Osteoblast (primary cell): ENCODE measurements around the gene MAPRE2. TPM values are rescaled to one million over a fixed set of nuclear protein-coding genes. Genes with fewer than 3 reads are reported as not detected.

Experiments used
- DNase-seq: peaks from one replicate; pipeline ENCODE4 v3.0.0; 2011; ENCODE audit warnings: low spot score, mixed read lengths; ENCODE audit not compliant: insufficient read length; ENCODE audit errors: missing footprints
- H2AFZ ChIP-seq: 2 replicates; pipeline ENCODE4 v1.6.0; 2011; ENCODE audit warnings: mild to moderate bottlenecking, low read length
- H3K27ac ChIP-seq: 2 replicates; pipeline ENCODE4 v1.5.1; 2011; ENCODE audit warnings: mild to moderate bottlenecking, low read depth, low read length, moderate library complexity
- H3K27me3 ChIP-seq: 2 replicates; pipeline ENCODE4 v1.6.0; 2012; ENCODE audit warnings: mild to moderate bottlenecking, control low read depth, inconsistent platforms, low read length, moderate library complexity; ENCODE audit not compliant: insufficient read depth
- H3K36me3 ChIP-seq: 2 replicates; pipeline ENCODE4 v1.5.1; 2011; ENCODE audit warnings: mild to moderate bottlenecking, low read length, control low read depth, moderate library complexity; ENCODE audit not compliant: insufficient read depth
- H3K4me1 ChIP-seq: 2 replicates; pipeline ENCODE4 v1.5.1; 2011; ENCODE audit warnings: mild to moderate bottlenecking, low read length, control low read depth, moderate library complexity; ENCODE audit not compliant: insufficient read depth
- H3K4me2 ChIP-seq: 2 replicates; pipeline ENCODE4 v1.6.0; 2011; ENCODE audit warnings: mild to moderate bottlenecking, low read length; ENCODE audit not compliant: insufficient read depth
- H3K4me3 ChIP-seq: fragments of 200-600 bp; sonication (generic); 3 replicates; pipeline ENCODE4 v1.5.1; 2012; ENCODE audit warnings: mild to moderate bottlenecking, low read length, inconsistent platforms; ENCODE audit not compliant: insufficient read depth
- H3K79me2 ChIP-seq: 2 replicates; pipeline ENCODE4 v1.6.0; 2012; ENCODE audit warnings: mild to moderate bottlenecking, low read length, control low read depth, inconsistent platforms; ENCODE audit not compliant: insufficient read depth
- H3K9me3 ChIP-seq: 2 replicates; pipeline ENCODE4 v1.5.1; 2011; ENCODE audit warnings: low read depth, low read length, control low read depth
- H4K20me1 ChIP-seq: 2 replicates; pipeline ENCODE4 v1.6.0; 2012; ENCODE audit warnings: mild to moderate bottlenecking, low read length, control low read depth; ENCODE audit not compliant: insufficient read depth
- total RNA-seq: library from RNA; depleted of rRNA; stranded (reverse); fragments of >200 nt; gene quantifications from 2 replicates; pipeline ENCODE4 v1.2.3, GENCODE V29; 2012
- TF ChIP-seq, protein P1 (sequence below): IDR thresholded peaks from 2 replicates; pipeline ENCODE4 v1.5.1; 2011; ENCODE audit warnings: mild to moderate bottlenecking, low read depth, low read length, moderate library complexity; ENCODE audit errors: extremely low read depth

Gene MAPRE2
- total RNA-seq, 1 donor = 21.7 TPM

DNA sequence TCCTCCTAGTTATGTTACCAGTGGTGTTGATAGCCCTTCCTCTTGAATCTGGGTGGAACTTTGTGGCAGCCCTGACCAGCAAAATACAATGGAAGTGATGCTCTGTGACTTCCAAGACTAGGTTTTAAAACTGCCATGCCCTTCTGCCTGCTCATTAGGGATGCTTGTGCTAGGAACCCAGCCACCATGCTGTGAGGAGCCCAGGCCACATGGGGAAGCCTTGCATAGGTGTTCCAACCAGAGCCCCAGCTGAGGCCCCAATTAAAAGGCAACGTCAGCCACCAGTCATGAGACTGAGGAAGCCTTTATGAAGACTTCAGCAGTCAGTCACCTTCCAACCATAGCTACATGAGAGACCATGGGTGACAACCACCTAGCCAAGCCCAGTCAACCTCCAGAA is 14.0 kb upstream of the MAPRE2 start:
- peaks cover 34% of the 10 kb centered on the region for H3K4me1 ChIP-seq
- H2AFZ ChIP-seq = no peak overlapping the region
- no peaks in the 10 kb centered on the region for H3K36me3 ChIP-seq
- H3K9me3 ChIP-seq = no peaks in the 10 kb centered on the region
- no peak overlapping the region for H3K27ac ChIP-seq
- H3K4me3 ChIP-seq = no peak overlapping the region
- H3K79me2 ChIP-seq = no peaks in the 10 kb centered on the region
- TF ChIP-seq, protein P1, sequence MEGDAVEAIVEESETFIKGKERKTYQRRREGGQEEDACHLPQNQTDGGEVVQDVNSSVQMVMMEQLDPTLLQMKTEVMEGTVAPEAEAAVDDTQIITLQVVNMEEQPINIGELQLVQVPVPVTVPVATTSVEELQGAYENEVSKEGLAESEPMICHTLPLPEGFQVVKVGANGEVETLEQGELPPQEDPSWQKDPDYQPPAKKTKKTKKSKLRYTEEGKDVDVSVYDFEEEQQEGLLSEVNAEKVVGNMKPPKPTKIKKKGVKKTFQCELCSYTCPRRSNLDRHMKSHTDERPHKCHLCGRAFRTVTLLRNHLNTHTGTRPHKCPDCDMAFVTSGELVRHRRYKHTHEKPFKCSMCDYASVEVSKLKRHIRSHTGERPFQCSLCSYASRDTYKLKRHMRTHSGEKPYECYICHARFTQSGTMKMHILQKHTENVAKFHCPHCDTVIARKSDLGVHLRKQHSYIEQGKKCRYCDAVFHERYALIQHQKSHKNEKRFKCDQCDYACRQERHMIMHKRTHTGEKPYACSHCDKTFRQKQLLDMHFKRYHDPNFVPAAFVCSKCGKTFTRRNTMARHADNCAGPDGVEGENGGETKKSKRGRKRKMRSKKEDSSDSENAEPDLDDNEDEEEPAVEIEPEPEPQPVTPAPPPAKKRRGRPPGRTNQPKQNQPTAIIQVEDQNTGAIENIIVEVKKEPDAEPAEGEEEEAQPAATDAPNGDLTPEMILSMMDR = no peak
- H3K4me2 ChIP-seq = no peak overlapping the region
- no peaks in the 10 kb centered on the region for H3K27me3 ChIP-seq
- H4K20me1 ChIP-seq = no peaks in the 10 kb centered on the region
- no peak for DNase-seq

DNA sequence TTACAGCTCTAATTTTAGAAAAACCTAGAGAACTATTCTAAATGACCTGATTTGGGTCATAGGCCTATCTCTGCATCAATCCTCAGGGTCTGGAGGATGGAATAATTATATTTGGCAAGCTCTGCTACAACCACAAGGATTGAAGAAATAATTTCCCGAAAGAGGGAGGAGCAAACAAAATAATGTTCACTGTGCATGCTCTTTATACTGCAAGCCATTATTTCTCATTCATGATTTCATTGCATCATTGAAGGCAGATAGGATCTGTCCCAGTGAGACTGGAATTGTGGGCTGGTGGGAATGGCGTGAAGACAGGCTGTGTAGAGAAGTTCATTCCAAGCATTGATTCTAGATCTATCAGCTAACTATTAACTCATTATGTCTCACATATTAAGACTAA is 12.7 kb upstream of the MAPRE2 start:
- H3K79me2 ChIP-seq = no peaks in the 10 kb centered on the region
- no peaks in the 10 kb centered on the region for H4K20me1 ChIP-seq
- no peaks in the 10 kb centered on the region for H3K27me3 ChIP-seq
- H2AFZ ChIP-seq = peak overlapping the region; percentile 5
- H3K4me3 ChIP-seq = no peak overlapping the region
- H3K27ac ChIP-seq = peak overlapping the region; percentile 72
- no peak for DNase-seq
- no peaks in the 10 kb centered on the region for H3K36me3 ChIP-seq
- TF ChIP-seq, protein P1 = no peak
- peak overlapping the region; percentile 81 for H3K4me2 ChIP-seq
- no peaks in the 10 kb centered on the region for H3K9me3 ChIP-seq
- peaks cover 34% of the 10 kb centered on the region for H3K4me1 ChIP-seq

- H3K4me1 ChIP-seq = peaks cover 34% of the 10 kb centered on the region
- H3K79me2 ChIP-seq = no peaks in the 10 kb centered on the region
Measured at GRCh38 chr18:35029103-35029502, 12.1 kb upstream of the MAPRE2 start.

GRCh38 chr18:35029770-35030169 is 11.4 kb upstream of the MAPRE2 start:
- no peak for DNase-seq
- Histone ChIP-seq H4K20me1 (no peaks in the 10 kb centered on the region), H2AFZ (peak overlapping the region; percentile 96), H3K4me2 (peak overlapping the region; percentile 81), H3K4me3 (peak overlapping the region; percentile 45), H3K36me3 (no peaks in the 10 kb centered on the region), H3K27me3 (no peaks in the 10 kb centered on the region), H3K9me3 (no peaks in the 10 kb centered on the region), H3K27ac (peak overlapping the region; percentile 72), H3K79me2 (no peaks in the 10 kb centered on the region), H3K4me1 (peaks cover 30% of the 10 kb centered on the region)
- TF ChIP-seq, protein P1 = peak; percentile 18

More at GRCh38 chr18:35029103-35029502, 12.1 kb upstream of the MAPRE2 start:
- peak overlapping the region; percentile 96 for H2AFZ ChIP-seq
- H3K27ac ChIP-seq = peak overlapping the region; percentile 72
- peak overlapping the region; percentile 81 for H3K4me2 ChIP-seq
- H3K27me3 ChIP-seq = no peaks in the 10 kb centered on the region
- H3K4me3 ChIP-seq = peak overlapping the region; percentile 45
- H3K9me3 ChIP-seq = no peaks in the 10 kb centered on the region
- no peak for DNase-seq
- no peaks in the 10 kb centered on the region for H3K36me3 ChIP-seq
- H4K20me1 ChIP-seq = no peaks in the 10 kb centered on the region
- TF ChIP-seq, protein P1 = no peak
